OCI-LY7 (cell line): Measurements from ENCODE around the gene SORBS2. TPM values are rescaled to one million over a fixed set of nuclear protein-coding genes. Genes with fewer than 3 reads are reported as not detected.

Source experiments
- BruUV-seq: library from RNA; stranded (reverse); fragments of 400-500 nt; replicated peaks from 2 replicates; lab custom pipeline; 2021; lab: Mats Ljungman, UMichigan
- CTCF ChIA-PET: fragments of 300-600 bp; sonication (Branson Sonifier 250); formaldehyde crosslinking; loops from one replicate; lab custom pipeline; 2022; ENCODE audit warnings: antibody characterized with exemption; ENCODE audit not compliant: unreplicated experiment; lab: Charles Lee
- POLR2A ChIA-PET: fragments of 300-600 bp; sonication (Branson Sonifier 250); formaldehyde crosslinking; loops from one replicate; lab custom pipeline; 2022; ENCODE audit warnings: antibody characterized with exemption; lab: Charles Lee
- DNase-seq: peaks from one replicate; pipeline ENCODE4 v3.0.0-alpha.2; 2015; ENCODE audit warnings: low spot score
- H2AFZ ChIP-seq: fragments of 200-600 bp; sonication (generic), shearing (Covaris generic); 2 replicates; pipeline ENCODE4 v1.6.1; 2014; ENCODE audit warnings: mild to moderate bottlenecking, antibody characterized with exemption, low read length, moderate library complexity
- H3K27ac ChIP-seq: fragments of 200-600 bp; sonication (generic); 2 replicates; pipeline ENCODE4 v1.5.1; 2014; ENCODE audit warnings: mixed run types, low read depth, mild to moderate bottlenecking, moderate library complexity, low read length, inconsistent platforms; ENCODE audit not compliant: poor library complexity, severe bottlenecking
- H3K36me3 ChIP-seq: fragments of 200-600 bp; sonication (generic); 2 replicates; pipeline ENCODE4 v1.6.1; 2014; ENCODE audit warnings: mild to moderate bottlenecking, antibody characterized with exemption, low read length, moderate library complexity, mixed read lengths; ENCODE audit not compliant: insufficient read depth
- H3K4me1 ChIP-seq: fragments of 200-600 bp; sonication (generic); 2 replicates; pipeline ENCODE4 v1.5.1; 2014; ENCODE audit warnings: mild to moderate bottlenecking, low read length; ENCODE audit not compliant: insufficient read depth, poor library complexity, severe bottlenecking
- H3K4me2 ChIP-seq: fragments of 200-600 bp; sonication (generic); 2 replicates; pipeline ENCODE4 v1.6.1; 2014; ENCODE audit warnings: mild to moderate bottlenecking, low read length
- H3K4me3 ChIP-seq: fragments of 200-600 bp; sonication (generic); 2 replicates; pipeline ENCODE4 v1.5.1; 2014; ENCODE audit warnings: mild to moderate bottlenecking, low read depth, low read length; ENCODE audit not compliant: poor library complexity, severe bottlenecking
- H3K79me2 ChIP-seq: fragments of 200-600 bp; sonication (generic); 2 replicates; pipeline ENCODE4 v1.6.1; 2016; ENCODE audit warnings: low read depth, mild to moderate bottlenecking, low read length, moderate library complexity, mixed read lengths; ENCODE audit not compliant: insufficient read depth
- H3K9me2 ChIP-seq: fragments of 200-600 bp; sonication (generic); 2 replicates; pipeline ENCODE4 v1.6.1; 2016; ENCODE audit warnings: mild to moderate bottlenecking, low read length, mixed read lengths; ENCODE audit not compliant: insufficient read depth
- H3K9me3 ChIP-seq: fragments of 200-600 bp; sonication (generic); 2 replicates; pipeline ENCODE4 v1.6.1; 2014; ENCODE audit warnings: mild to moderate bottlenecking, mixed run types, low read length, mixed read lengths
- H4K20me1 ChIP-seq: fragments of 200-600 bp; sonication (generic); 2 replicates; pipeline ENCODE4 v1.6.1; 2014; ENCODE audit warnings: mild to moderate bottlenecking, antibody characterized with exemption, low read length, moderate library complexity, mixed read lengths; ENCODE audit not compliant: insufficient read depth
- EZH2phosphoT487 ChIP-seq: fragments of 200-600 bp; sonication (generic); IDR thresholded peaks from 2 replicates; pipeline ENCODE4 v1.6.1; 2018; ENCODE audit warnings: low read depth, borderline replicate concordance, mild to moderate bottlenecking, mixed run types, antibody characterized with exemption, low read length, moderate library complexity, mixed read lengths
- intact Hi-C: fragments of 100-400 bp; cut with micrococcal nuclease; formaldehyde crosslinking; loops from one replicate; pipeline ENCODE4 v1.10.0; 2022; ENCODE audit not compliant: unreplicated experiment
- total RNA-seq, 2 experiments: library from RNA; depleted of rRNA in 1 of 2; stranded (reverse); fragments of >200 nt in 1 of 2; shearing (Covaris generic) in 1 of 2; gene quantifications; 2 replicates each; pipeline ENCODE4 v1.2.3, GENCODE V29; 2014 to 2022
- TF ChIP-seq, protein P1 (sequence below): fragments of 200-600 bp; sonication (generic); conservative IDR thresholded peaks from 2 replicates; pipeline ENCODE4 v1.5.1; 2014; ENCODE audit warnings: mild to moderate bottlenecking, antibody characterized with exemption, low read length, moderate library complexity, mixed read lengths

SORBS2 gene
- total RNA-seq, 2 experiments from 2014 or later: 33.2 to 43.5 TPM

DNA sequence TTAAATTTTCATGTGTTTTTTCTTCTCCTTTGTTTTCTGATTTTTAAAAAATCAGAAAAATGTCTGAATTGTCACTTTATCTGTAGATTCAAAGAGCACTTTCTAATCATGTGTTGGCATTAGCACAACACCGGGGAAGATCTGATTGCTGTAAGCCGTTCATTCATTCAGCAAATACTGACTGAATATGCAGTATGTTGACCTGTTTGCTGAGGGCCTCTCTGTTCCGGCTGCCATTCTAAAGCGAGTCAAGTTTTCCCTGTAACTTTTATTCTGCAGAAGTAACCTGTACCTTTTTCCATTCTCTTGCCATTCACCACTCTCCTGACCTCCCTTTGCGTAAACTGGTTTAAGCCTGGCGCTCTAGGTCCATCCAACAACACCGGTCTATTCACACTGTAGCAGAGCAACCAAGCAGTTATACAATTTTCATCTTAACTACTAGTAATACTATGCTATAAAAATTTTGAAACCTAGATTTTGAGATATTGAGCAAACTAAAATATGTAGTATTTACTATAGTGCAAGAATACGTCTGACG is 6.7 kb downstream of the SORBS2 start:
- Histone ChIP-seq H3K27ac (no peak overlapping the region), H3K4me1 (peaks cover 26% of the 10 kb centered on the region), H2AFZ (no peak overlapping the region), H3K4me2 (no peak overlapping the region), H3K9me2 (no peaks in the 10 kb centered on the region), H4K20me1 (no peaks in the 10 kb centered on the region), H3K9me3 (no peaks in the 10 kb centered on the region), H3K4me3 (no peak overlapping the region), H3K79me2 (peaks cover 61% of the 10 kb centered on the region), H3K36me3 (peaks cover 23% of the 10 kb centered on the region; the same call in 1 of the 2 replicates)
- BruUV-seq: no TSS peak
- CTCF ChIA-PET: no interaction called here
- DNase-seq: no peak
- intact Hi-C loops: no loop called here
- POLR2A ChIA-PET: no interaction called here
- no peak for TF ChIP-seq EZH2phosphoT487
- TF ChIP-seq, protein P1, sequence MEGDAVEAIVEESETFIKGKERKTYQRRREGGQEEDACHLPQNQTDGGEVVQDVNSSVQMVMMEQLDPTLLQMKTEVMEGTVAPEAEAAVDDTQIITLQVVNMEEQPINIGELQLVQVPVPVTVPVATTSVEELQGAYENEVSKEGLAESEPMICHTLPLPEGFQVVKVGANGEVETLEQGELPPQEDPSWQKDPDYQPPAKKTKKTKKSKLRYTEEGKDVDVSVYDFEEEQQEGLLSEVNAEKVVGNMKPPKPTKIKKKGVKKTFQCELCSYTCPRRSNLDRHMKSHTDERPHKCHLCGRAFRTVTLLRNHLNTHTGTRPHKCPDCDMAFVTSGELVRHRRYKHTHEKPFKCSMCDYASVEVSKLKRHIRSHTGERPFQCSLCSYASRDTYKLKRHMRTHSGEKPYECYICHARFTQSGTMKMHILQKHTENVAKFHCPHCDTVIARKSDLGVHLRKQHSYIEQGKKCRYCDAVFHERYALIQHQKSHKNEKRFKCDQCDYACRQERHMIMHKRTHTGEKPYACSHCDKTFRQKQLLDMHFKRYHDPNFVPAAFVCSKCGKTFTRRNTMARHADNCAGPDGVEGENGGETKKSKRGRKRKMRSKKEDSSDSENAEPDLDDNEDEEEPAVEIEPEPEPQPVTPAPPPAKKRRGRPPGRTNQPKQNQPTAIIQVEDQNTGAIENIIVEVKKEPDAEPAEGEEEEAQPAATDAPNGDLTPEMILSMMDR: no peak

DNA sequence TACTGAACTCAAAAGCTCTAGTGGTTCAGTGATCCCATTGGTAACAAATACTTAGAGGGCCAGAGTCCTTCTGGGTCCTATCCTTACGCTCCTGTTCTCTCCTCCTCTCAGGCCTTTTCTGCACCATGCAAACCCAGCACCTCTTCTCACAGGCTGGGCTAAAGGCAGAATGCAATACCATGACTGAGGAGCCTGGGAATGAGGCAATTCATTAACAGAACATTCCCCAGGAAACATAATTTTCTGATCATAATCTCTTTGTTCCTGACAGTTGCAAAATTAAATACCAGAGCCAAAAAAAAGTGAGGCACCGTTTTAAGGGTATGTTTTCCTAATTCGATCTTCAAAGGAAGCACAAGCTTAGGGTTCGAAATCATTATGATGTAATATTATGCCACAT is 9.0 kb downstream of the SORBS2 start:
- intact Hi-C loops: no loop called here
- no peaks in the 10 kb centered on the region for H3K9me3 ChIP-seq
- no TSS peak for BruUV-seq
- no peak overlapping the region for H2AFZ ChIP-seq
- H3K36me3 ChIP-seq: peaks cover 23% of the 10 kb centered on the region; the same call in 1 of the 2 replicates
- no peaks in the 10 kb centered on the region for H3K9me2 ChIP-seq
- peaks cover 37% of the 10 kb centered on the region for H3K79me2 ChIP-seq
- H3K27ac ChIP-seq: no peak overlapping the region
- no peak overlapping the region for H3K4me3 ChIP-seq
- no peaks in the 10 kb centered on the region for H4K20me1 ChIP-seq
- POLR2A ChIA-PET: no interaction called here
- no peak for DNase-seq
- H3K4me2 ChIP-seq: no peak overlapping the region
- peaks cover 9% of the 10 kb centered on the region for H3K4me1 ChIP-seq
- CTCF ChIA-PET: no interaction called here
- TF ChIP-seq, protein P1: no peak
- no peak for TF ChIP-seq EZH2phosphoT487

DNA sequence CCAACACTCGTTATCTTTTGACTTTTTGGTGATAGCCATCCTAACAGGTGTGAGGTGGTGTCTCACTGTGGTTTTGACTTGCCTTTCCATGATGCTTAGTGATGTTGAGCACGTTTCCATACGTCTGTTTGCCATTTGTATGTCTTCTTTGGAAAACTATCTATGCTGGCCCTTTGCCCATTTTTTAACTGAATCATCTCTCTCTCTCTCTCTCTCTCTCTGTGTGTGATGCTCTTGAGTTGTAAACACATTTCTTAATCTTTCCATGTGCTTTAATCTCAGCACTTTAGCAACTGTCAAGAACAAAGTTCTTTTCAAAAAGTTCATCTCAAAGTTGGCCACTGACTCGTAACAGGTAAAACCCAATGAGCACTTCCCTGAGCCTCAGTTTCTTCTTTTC is 10.5 kb downstream of the SORBS2 start:
- TF ChIP-seq EZH2phosphoT487: no peak
- TF ChIP-seq, protein P1: no peak
- ChIA-PET CTCF (no interaction called here), POLR2A (interaction anchor here (0.6 kb wide), 2 partner anchors 711 to 1577 kb away, joined by 3 read pairs; no protein-coding TSS in a partner anchor)
- peaks cover 23% of the 10 kb centered on the region; the same call in 1 of the 2 replicates for H3K36me3 ChIP-seq
- H3K9me2 ChIP-seq: no peaks in the 10 kb centered on the region
- H3K27ac ChIP-seq: no peak overlapping the region
- H3K4me3 ChIP-seq: no peak overlapping the region
- no peaks in the 10 kb centered on the region for H3K9me3 ChIP-seq
- intact Hi-C loops: no loop called here
- no peak for DNase-seq
- H3K79me2 ChIP-seq: peaks cover 23% of the 10 kb centered on the region; the same call in 1 of the 2 replicates
- BruUV-seq: no TSS peak
- H4K20me1 ChIP-seq: no peaks in the 10 kb centered on the region
- no peaks in the 10 kb centered on the region for H3K4me1 ChIP-seq
- no peak overlapping the region for H3K4me2 ChIP-seq
- no peak overlapping the region for H2AFZ ChIP-seq
